Limb (tissue), 2 donors: Measurements from ENCODE around the gene PPP1R10.

Source experiments
- DNase-seq, 2 donors: peaks; one replicate each; pipeline ENCODE4 v3.0.0-alpha.2; 2016; ENCODE audit errors: extremely low spot score in 2 of 2

PPP1R10 gene

DNA sequence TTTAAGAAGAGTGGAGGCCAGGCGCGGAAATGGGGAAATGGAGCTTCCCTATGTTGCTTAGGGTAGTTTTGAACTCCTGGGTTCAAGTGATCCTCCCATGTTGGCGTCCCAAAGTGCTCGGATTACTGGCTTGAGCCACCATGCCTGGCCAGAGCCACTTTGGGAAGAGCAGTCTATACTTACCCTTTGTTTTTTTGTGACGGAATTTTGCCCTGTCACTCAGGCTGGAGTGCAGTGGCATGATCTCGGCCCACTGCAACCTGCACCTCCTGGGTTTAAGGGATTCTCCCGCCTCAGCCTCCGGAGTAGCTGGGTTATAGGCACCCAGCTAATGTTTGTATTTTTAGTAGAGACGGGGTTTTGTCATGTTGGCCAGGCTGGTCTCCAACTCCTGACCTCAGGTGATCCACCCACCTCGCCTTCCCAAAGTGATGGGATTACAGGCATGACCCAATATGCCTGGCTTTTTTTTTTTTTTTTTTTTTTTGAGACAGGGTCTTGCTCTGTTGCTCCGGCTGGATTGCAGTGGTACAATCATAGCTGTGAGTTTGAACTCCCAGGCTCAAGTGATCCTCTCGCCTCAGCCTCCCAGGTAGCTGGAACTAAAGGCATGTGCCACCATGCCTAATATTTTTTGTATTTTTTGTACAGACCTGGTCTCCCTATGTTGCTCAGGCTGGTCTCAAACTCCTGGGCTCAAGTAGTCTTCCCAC is 18.0 kb downstream of the PPP1R10 start:
- DNase-seq: no peak

DNA sequence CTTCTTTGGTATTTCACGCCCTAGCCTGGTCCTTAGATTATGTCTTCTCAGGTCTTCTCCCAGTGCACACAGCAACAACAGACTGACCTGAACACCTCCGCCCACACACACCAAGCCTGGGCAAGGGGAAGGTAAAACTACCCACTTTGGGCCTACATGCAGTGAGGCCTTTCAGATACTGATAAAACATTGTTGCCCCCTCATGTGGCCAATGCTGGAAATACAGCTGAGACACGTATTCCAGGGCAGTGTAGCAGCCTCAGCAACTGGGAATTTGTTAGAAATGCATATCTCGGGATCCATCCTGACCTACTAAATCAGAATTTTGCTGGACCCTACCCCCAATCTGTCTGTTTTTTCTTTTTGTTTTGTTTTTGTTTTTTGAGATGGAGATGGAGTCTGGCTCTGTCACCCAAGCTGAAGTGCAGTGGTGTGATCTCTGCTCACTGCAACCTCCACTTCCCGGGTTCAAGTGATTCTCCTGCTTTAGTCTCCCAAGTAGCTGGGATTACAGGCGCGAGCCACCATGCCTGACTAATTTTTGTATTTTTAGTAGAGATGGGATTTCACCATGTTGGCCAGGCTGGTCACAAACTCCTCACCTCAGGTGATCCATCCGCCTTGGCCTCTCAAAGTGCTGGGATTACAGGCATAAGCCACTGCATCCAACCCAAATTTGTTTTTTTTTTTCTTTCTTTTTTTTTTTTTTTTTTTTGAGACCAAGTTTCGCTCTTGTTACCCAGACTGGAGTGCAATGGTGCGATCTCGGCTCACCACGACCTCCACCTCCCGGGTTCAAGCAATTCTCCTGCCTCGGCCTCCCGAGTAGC is 19.5 kb downstream of the PPP1R10 start:
- DNase-seq: peak in 1 of 2 donors; percentile 82

DNA sequence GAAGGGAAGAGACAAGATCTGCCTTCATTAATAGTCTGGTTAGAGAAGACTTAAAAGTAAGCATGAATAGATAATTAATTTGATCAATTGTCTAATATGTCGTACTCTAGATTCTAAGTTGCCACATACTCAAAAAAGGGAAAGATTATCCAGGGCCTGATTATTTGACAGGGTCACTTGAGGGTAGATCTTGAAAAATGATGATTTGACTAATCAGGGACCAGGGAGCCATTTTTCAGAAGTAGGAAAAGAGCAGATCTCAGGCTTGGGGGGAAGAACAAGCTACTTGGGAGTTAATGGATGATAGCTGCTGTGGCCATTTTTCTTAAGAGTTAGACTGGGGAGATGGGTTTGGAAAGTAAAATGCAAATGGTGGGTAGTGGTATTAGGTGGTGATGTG is 24.8 kb downstream of the PPP1R10 start:
- no peak for DNase-seq

DNA sequence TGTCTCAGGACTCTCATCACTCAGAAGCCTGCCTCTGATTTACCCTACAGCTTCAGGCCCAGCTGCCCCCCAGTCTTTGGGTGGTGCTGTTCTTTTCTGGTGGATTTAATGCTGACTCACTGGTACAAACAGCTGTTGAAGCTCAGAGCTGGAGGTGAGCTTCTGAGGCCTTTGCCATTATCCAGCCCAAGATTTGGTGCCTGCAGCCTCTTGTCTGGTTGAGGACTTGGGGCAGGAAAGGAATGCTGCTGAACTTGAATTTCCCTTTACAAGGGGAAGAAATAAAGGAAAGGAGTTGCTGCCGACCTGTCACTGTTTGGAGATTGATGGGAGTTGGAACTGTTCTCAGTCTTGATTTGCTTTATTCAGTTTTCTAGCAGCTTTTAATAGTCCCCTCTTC is 26.0 kb downstream of the PPP1R10 start:
- DNase-seq: no peak

DNA sequence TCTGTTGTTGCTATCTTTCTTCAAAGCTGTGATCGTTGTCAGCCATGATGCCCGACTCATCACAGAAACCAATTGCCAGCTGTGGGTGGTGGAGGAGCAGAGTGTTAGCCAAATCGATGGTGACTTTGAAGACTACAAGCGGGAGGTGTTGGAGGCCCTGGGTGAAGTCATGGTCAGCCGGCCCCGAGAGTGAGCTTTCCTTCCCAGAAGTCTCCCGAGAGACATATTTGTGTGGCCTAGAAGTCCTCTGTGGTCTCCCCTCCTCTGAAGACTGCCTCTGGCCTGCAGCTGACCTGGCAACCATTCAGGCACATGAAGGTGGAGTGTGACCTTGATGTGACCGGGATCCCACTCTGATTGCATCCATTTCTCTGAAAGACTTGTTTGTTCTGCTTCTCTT is 26.5 kb downstream of the PPP1R10 start:
- DNase-seq: no peak

DNA sequence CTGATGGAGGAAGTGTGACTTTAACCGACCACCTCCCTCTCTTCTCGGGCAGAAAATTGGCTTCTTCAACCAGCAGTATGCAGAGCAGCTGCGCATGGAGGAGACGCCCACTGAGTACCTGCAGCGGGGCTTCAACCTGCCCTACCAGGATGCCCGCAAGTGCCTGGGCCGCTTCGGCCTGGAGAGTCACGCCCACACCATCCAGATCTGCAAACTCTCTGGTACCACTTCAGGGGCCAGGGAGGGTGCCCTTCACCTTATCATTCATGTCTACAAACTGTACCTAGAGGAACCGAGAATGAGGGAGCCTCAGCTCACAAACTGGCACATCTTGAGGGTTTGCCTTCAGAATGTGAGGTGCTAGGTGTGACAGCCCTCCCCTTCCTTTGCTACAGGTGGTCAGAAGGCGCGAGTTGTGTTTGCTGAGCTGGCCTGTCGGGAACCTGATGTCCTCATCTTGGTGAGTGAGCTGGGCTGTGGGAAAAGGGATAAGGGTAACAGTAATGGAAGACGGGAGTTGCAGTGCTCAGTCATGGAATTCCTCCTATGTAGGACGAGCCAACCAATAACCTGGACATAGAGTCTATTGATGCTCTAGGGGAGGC is 27.2 kb downstream of the PPP1R10 start:
- DNase-seq: no peak

DNA sequence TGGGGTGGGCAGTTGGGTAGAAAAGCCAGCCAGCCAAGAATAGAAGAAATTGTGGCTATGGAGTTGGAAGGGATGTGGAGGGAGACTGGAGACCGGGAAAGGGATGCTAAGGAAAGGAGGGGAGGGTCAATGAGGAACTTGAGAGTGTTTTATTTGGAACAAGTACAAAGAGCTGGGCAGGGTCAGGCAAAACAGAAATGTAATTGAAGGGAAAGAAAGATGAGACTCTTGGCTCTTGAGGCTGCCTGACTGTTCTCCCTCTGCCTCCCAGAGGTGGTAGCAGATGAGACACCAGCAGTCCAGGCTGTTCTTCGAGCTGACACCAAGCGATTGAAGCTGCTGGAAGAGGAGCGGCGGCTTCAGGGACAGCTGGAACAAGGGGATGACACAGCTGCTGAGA is 33.1 kb downstream of the PPP1R10 start:
- no peak for DNase-seq

DNA sequence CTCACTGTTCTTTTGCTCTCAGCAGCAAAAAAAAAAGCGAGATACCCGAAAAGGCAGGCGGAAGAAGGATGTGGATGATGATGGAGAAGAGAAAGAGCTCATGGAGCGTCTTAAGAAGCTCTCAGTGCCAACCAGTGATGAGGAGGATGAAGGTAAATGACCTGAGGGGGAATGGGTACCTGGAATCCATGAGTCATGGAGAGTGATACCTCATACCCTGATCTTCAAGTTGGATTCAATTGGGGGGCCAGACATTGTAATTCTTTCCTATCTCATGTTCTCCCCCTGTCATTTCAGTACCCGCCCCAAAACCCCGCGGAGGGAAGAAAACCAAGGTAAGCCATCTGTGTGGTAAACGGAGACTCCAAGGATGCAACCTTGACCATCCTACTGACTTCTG is 39.0 kb downstream of the PPP1R10 start:
- no peak for DNase-seq

DNA sequence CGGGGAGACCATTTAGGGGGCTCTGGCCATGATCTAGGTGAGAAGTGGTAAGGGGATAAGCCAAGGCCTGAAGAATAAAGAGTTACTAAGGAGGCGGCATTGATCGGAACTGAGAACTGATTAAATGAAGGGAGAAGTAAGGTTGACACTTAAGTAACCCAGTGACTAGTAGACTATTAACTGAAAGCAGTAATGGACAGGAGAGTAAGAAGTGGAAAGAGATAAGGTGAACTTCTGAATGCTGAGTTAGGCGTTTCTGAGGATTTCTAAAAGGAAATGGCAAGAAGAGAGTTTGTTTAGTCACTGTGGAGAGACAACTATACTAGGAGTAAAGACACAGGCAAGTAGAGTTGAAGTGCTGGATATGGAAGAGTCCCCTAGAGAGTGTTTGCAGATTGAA is 43.9 kb downstream of the PPP1R10 start:
- DNase-seq: no peak

DNA sequence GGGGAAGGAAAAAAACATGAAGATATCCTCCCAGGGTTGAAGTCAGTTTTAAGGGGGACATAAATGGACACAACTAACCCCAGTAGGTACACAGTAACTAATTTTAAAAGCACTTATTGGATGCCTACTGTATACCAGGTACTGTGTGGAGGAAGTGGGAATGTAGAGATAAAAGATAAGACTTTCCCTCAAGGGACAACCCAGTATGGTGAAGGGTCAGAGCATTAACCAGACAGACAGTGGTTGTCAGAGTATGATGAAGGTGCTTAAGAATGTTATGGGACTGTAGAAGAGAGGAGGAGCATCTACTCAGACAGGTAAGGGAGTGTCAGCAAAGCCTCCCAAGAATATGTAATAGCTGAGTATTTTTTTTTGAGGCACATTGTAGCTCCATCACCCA is 44.9 kb downstream of the PPP1R10 start:
- no peak for DNase-seq

DNA sequence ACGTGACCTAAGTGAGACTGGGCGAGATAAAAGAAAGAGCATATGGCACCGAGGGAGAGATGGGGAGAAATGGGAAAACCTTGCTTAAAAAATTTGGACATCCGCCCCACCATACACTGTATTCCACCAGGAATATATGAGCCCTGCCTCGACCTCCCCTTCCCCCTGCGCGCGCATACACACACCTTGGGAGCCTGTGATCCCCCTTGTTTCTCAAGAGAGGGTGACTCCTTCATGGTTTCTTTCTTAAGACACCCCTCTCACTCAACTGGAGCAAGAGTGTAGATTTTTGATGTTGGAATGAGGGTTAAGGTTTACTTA is 45.3 kb downstream of the PPP1R10 start:
- no peak for DNase-seq

DNA sequence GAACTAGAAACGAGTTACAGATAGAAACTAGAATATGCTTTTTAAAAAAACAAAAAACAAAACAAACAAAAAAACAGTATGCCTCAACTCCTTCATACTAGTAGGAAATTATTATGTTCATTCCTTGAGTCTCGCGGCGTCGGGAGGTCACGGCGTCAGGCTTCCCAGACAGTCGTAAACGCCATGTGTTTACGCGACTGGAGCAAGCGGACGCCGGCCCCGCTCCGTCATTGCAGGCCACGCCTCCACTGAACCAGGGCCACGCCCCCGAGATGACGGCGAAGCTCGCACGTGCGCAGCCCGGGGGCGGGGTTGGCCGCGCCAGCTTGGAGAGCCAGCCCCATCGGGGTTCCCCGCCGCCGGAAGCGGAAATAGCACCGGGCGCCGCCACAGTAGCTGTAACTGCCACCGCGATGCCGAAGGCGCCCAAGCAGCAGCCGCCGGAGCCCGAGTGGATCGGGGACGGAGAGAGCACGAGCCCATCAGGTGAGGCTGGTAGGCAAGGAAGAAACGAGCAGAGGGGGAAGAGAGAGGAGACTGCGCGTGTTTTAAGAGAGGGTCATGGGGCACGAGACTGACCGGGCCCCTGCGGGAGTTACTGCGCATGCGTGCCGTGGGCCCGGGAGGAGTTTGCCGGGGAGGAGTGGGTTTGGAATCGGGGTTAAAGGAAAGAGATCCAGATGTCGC is 45.8 kb downstream of the PPP1R10 start, which contains the start of gene ABCF1:
TSS of gene ABCF1 (plus strand) at position 368 of the 687 bp plus-strand sequence. CDS start at position 414, 46 bp downstream.
- peak; percentile 98 to 99 for DNase-seq

DNA sequence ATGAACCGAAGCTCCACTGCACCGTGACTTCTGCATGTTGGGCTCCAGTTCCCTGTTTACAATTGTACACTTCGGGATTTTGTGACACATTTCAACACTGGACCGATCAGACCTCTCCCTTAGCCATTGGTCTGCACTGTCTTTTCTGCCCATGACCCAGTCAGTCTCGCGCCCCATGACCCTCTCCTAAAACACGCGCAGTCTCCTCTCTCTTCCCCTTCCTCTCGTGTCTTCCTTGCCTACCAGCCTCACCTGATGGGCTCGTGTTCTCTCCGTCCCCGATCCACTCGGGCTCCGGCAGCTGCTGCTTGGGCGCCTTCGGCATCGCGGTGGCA is 46.3 kb downstream of the PPP1R10 start:
- no peak for DNase-seq

DNA sequence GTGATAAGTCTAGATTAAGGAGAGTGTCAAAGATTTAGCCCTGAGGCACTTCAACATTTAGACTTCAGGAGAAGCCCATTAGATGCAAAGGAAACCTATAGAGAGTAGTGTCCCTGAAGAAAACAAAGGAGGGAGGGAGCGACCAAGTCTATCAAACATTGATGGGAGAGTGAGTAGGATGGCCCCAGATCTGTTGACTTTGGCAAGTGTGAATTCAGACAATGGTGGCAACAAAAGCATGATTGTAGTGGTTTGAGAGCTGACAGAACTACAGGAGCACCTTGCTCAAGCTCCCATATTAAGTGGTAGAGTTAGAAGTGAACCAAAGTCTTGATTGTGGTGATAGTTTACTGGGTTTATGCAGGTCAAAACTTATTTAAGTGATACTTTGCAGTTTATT is 46.8 kb downstream of the PPP1R10 start:
- no peak for DNase-seq

DNA sequence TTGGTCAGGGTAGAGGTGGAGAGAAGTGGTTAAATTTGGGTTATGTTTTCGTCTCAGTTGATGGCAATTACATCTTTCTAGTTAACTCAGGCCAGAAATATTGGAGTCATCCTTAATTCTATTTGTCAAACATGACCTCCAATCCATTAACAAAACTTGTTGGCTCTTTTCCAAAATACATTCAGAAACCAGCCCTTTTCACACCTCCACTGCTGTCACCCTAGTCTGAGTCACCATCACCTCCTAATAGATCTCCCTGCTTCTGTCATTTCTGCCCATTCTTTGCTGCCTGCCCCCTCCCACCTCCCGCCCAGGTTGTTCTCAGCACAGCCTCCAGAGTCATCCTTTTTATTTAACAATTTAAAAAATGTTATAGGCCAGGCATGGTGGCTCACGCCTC is 48.8 kb downstream of the PPP1R10 start:
- DNase-seq: no peak

DNA sequence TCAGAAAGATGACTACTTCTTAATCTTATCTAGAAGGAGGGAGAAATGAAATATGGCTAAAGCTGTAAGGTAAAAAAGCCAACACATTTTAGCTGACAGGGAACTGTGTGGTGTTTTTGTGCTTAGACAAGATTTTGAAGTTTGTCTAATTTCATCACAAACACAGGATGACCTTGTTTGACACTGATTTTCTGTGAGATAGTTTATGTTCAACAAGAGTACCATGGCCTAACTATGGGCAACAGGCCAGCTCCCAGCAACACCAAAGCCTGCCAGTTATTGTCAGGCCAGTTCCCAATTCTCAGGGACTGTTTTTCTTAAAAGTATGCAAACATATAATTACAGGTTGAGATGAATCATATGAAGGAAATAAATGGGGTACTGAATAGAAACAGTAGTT is 51.3 kb downstream of the PPP1R10 start:
- no peak for DNase-seq

DNA sequence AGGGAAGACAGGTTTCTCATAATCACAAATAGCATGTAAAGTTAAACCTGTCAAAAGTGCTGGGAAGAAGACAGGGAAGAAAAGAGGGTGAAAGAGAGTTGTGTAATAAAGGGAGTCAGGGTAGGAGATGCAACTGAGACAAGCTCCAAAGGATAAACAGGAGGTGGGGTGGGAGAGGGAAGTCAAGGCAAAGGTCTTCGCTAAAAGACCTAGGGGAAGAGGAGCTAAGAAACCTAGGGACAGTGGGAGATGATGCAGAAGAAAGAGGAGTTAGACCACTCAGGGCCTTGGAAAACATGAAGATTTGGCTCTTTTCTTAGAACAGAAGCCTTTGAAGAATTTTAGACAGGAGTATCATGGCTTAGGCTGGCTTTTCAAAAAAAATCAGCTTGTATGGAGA is 52.9 kb downstream of the PPP1R10 start:
- DNase-seq: no peak

DNA sequence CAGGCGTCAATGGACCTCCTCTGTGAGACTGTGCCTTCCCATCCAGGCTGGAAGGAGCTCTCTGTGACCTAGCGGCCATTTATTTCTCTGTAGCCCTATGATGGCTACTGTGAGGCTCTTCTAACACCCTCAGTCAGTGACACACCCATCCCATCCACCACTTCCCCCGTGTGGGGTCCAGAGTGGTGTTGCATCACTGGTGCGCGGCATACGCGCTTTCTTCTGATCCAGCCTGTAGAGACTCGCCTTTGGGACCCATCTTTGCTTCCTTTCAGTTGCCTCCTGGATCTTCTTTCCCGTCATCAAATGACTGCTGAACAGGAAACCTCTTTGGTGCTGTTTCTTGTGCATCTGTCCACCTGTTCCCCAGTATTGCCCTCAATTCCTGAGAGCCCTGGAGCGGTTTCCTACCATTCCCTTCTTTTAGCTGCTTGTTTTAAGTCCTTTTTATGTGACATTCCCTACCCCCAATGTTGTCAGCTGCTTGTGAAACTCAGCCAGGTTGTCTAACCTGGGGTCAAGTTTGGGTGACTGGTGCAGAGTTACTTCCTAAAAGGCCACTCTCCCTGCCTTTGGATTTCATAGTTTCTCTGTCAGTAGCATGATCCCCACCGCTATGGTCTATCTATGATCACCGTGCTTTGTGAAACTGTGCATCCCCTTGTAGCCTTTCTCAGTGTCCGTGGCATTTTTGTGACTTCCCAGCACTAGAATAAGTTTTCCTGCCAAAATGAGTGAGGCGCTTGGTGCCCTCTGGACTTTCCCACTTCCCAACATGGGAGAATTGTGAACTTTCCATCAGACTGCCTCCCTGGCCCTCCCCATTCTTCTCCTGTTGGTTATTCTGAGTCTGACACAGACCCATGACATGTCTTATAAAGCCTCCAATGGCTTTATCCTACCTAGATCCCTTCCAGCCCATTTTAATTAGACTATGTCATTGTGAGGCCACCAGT is 54.3 kb downstream of the PPP1R10 start:
- DNase-seq: no peak

DNA sequence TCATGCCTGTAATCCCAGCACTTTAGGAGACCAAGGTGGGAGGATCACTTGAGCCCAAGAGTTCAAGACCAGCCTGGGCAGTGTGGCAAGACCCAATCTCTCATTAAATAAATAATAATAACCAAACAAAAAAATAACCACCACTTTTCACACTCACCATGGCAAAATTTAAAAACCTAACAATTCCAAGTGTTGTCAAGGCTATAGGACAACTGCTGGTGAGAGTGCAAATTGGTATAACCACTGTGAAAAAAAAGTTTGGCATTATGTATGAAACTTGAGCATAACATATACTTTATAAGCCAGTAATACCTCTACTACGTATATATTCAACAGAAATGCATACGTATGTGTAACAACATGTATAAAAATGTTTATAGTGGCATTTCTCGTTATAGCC is 56.1 kb downstream of the PPP1R10 start:
- DNase-seq: no peak

DNA sequence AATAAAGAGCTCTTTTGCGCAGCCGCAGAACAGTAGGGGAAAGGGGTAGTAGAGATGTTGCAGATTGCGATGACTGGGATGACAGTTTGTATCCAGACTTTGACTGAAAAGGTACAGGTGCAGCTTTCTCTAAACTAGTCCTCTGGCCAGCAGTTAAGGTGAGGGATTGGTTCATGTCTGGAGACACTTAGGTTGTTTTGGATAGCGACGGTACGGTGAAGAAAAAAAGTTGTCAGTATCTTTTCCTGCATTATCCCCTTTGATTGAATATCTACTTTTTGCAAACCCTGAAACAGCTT is 59.4 kb downstream of the PPP1R10 start:
- DNase-seq: peak in 1 of 2 donors; percentile 69
